ENCODE data around the gene NDE1.

The NDE1 gene

GRCh38 chr16:15631730-15632409 lies 18.2 kb upstream of the NDE1 start:
- no peak for TF ChIP-seq SIN3A (IDR thresholded peaks at IDR 0.05; ENCODE audit: borderline replicate concordance, insufficient read depth, low read length)
- TF ChIP-seq POLR2AphosphoS5 (IDR thresholded peaks at IDR 0.05; ENCODE audit: low read depth, low read length) = no peak
- TF ChIP-seq FOXP2 (optimal IDR thresholded peaks at IDR 0.05; ENCODE audit: borderline replicate concordance, extremely low read depth, extremely low read length, insufficient read depth) = no peak
- TF ChIP-seq TAF1 (IDR thresholded peaks at IDR 0.05; ENCODE audit: borderline replicate concordance, insufficient read depth, low read length) = no peak
- TF ChIP-seq, protein P1, sequence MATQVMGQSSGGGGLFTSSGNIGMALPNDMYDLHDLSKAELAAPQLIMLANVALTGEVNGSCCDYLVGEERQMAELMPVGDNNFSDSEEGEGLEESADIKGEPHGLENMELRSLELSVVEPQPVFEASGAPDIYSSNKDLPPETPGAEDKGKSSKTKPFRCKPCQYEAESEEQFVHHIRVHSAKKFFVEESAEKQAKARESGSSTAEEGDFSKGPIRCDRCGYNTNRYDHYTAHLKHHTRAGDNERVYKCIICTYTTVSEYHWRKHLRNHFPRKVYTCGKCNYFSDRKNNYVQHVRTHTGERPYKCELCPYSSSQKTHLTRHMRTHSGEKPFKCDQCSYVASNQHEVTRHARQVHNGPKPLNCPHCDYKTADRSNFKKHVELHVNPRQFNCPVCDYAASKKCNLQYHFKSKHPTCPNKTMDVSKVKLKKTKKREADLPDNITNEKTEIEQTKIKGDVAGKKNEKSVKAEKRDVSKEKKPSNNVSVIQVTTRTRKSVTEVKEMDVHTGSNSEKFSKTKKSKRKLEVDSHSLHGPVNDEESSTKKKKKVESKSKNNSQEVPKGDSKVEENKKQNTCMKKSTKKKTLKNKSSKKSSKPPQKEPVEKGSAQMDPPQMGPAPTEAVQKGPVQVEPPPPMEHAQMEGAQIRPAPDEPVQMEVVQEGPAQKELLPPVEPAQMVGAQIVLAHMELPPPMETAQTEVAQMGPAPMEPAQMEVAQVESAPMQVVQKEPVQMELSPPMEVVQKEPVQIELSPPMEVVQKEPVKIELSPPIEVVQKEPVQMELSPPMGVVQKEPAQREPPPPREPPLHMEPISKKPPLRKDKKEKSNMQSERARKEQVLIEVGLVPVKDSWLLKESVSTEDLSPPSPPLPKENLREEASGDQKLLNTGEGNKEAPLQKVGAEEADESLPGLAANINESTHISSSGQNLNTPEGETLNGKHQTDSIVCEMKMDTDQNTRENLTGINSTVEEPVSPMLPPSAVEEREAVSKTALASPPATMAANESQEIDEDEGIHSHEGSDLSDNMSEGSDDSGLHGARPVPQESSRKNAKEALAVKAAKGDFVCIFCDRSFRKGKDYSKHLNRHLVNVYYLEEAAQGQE (IDR thresholded peaks at IDR 0.05; ENCODE audit: insufficient read depth in 1 of 2, low read depth in 2 of 2, low read length in 2 of 2) = no peak

GRCh38 chr16:15635926-15636325 lies 14.1 kb upstream of the NDE1 start:
- TF ChIP-seq, protein P1 (IDR thresholded peaks at IDR 0.05; ENCODE audit: insufficient read depth in 1 of 2, low read depth in 2 of 2, low read length in 2 of 2) = no peak
- TF ChIP-seq FOXP2 (optimal IDR thresholded peaks at IDR 0.05; ENCODE audit: borderline replicate concordance, extremely low read depth, extremely low read length, insufficient read depth) (no peak), SIN3A (IDR thresholded peaks at IDR 0.05; ENCODE audit: borderline replicate concordance, insufficient read depth, low read length) (no peak), POLR2AphosphoS5 (IDR thresholded peaks at IDR 0.05; ENCODE audit: low read depth, low read length) (no peak), TAF1 (IDR thresholded peaks at IDR 0.05; ENCODE audit: borderline replicate concordance, insufficient read depth, low read length) (no peak)

- TF ChIP-seq, protein P1 (IDR thresholded peaks at IDR 0.05; ENCODE audit: insufficient read depth in 1 of 2, low read depth in 2 of 2, low read length in 2 of 2) = no peak
- TF ChIP-seq POLR2AphosphoS5 (IDR thresholded peaks at IDR 0.05; ENCODE audit: low read depth, low read length) (no peak), TAF1 (IDR thresholded peaks at IDR 0.05; ENCODE audit: borderline replicate concordance, insufficient read depth, low read length) (no peak)
These were observed 13.6 kb upstream of the NDE1 start for GRCh38 chr16:15636392-15636873.

GRCh38 chr16:15639061-15639568 lies 10.9 kb upstream of the NDE1 start:
- TF ChIP-seq, protein P1 (IDR thresholded peaks at IDR 0.05; ENCODE audit: insufficient read depth in 1 of 2, low read depth in 2 of 2, low read length in 2 of 2) = no peak
- TF ChIP-seq FOXP2 (optimal IDR thresholded peaks at IDR 0.05; ENCODE audit: borderline replicate concordance, extremely low read depth, extremely low read length, insufficient read depth) = no peak
- no peak for TF ChIP-seq TAF1 (IDR thresholded peaks at IDR 0.05; ENCODE audit: borderline replicate concordance, insufficient read depth, low read length)
- no peak for TF ChIP-seq POLR2AphosphoS5 (IDR thresholded peaks at IDR 0.05; ENCODE audit: low read depth, low read length)
- TF ChIP-seq SIN3A (IDR thresholded peaks at IDR 0.05; ENCODE audit: borderline replicate concordance, insufficient read depth, low read length) = no peak

All from PFSK-1 (cell line).